22Rv1 (cell line): Measurements from ENCODE around the gene ZNF827.

ENCODE experiments used
- CTCF ChIP-seq: fragments of 450-650 bp; IDR thresholded peaks from 2 replicates; pipeline ENCODE4 v1.5.1; 2017; ENCODE audit warnings: mild to moderate bottlenecking
- ZFX ChIP-seq: fragments of 450-650 bp; IDR thresholded peaks from 2 replicates; pipeline ENCODE4 v1.6.1; 2017; ENCODE audit warnings: antibody characterized with exemption, borderline replicate concordance

GRCh38 chr4:145931403-145931802 is 7.2 kb downstream of the ZNF827 start:
- TF ChIP-seq CTCF, result no peak
- no peak for TF ChIP-seq ZFX
